ENCODE results near the gene C1orf50. TPM values are rescaled to one million over a fixed set of nuclear protein-coding genes. Genes with fewer than 3 reads are reported as not detected.

C1orf50 gene
- total RNA-seq, 1 experiment from 2014 or later, result 8.3 TPM

GRCh38 chr1:42765832-42766740 lies 963 bp upstream of the C1orf50 start:
- DNase-seq, result peak in 1 of 2 experiments; percentile 23
- H3F3A ChIP-seq (ENCODE audit: insufficient read depth, low read depth), result no peaks in the 10 kb centered on the region
- intact Hi-C loops (cut with micrococcal nuclease; ENCODE audit: unreplicated experiment), result loop anchor here (2.0 to 10.0 kb wide), 5 partner anchors 51 to 1331 kb away; partner anchors contain the start of genes ERMAP, GUCA2A and SVBP
- peaks cover 24% of the 10 kb centered on the region for H3K4me1 ChIP-seq (replicated peaks; ENCODE audit: insufficient read depth)
- H4K20me1 ChIP-seq (ENCODE audit: insufficient read depth), result no peaks in the 10 kb centered on the region
- H3K4me3 ChIP-seq, result peak overlapping the region; percentile 86
- CTCF ChIA-PET, result interaction anchor here (0.6 to 2.0 kb wide), 8 partner anchors 10 to 1289 kb away, joined by 3 to 12 read pairs (median 8); partner anchors contain the start of gene ZNF691
- no peak overlapping the region for H3K27ac ChIP-seq
- peak overlapping the region; percentile 97 for H2AFZ ChIP-seq
- H3K79me2 ChIP-seq (ENCODE audit: low read depth), result peaks cover 30% of the 10 kb centered on the region
- peak overlapping the region; percentile 98 for H3K4me2 ChIP-seq
- BruUV-seq (replicated peaks), result TSS peak; percentile 70
- no peaks in the 10 kb centered on the region for H3K36me3 ChIP-seq (ENCODE audit: low read depth)
- POLR2A ChIA-PET (ENCODE audit: unreplicated experiment), result interaction anchor here (0.6 to 1.6 kb wide), 6 partner anchors 57 to 825 kb away, joined by 3 to 5 read pairs (median 4); partner anchors contain the start of gene YBX1
- H3K9me2 ChIP-seq (ENCODE audit: insufficient read depth), result no peaks in the 10 kb centered on the region
- no peaks in the 10 kb centered on the region for H3K9me3 ChIP-seq (ENCODE audit: insufficient read depth, low read depth)
- TF ChIP-seq CTCF (conservative IDR thresholded peaks at IDR 0.05) (peak; percentile 60), EZH2 (IDR thresholded peaks at IDR 0.05; ENCODE audit: low read depth) (no peak)
- H3K27me3 ChIP-seq (ENCODE audit: insufficient read depth, low read depth), result no peaks in the 10 kb centered on the region

GRCh38 chr1:42767510-42768000 lies 506 bp downstream of the C1orf50 start:
- BruUV-seq (replicated peaks), result no TSS peak
- CTCF ChIA-PET, result interaction anchor here (2.0 kb wide), 1 partner anchor 306 kb away, joined by 10 read pairs; no protein-coding TSS in a partner anchor

More at GRCh38 chr1:42767510-42768000, 506 bp downstream of the C1orf50 start:
- H3F3A ChIP-seq (ENCODE audit: insufficient read depth, low read depth), result no peaks in the 10 kb centered on the region
- H3K4me3 ChIP-seq, result peak overlapping the region; percentile 86
- no peaks in the 10 kb centered on the region for H4K20me1 ChIP-seq (ENCODE audit: insufficient read depth)
- no peak overlapping the region for H3K27ac ChIP-seq
- peaks cover 30% of the 10 kb centered on the region for H3K79me2 ChIP-seq (ENCODE audit: low read depth)
- H3K4me2 ChIP-seq, result peak overlapping the region; percentile 90
- POLR2A ChIA-PET (ENCODE audit: unreplicated experiment), result interaction anchor here (0.6 to 0.7 kb wide), 5 partner anchors 48 to 1088 kb away, joined by 3 to 8 read pairs (median 3); no protein-coding TSS in a partner anchor
- H3K9me2 ChIP-seq (ENCODE audit: insufficient read depth), result no peaks in the 10 kb centered on the region
- no peaks in the 10 kb centered on the region for H3K27me3 ChIP-seq (ENCODE audit: insufficient read depth, low read depth)
- intact Hi-C loops (cut with micrococcal nuclease; ENCODE audit: unreplicated experiment), result loop anchor here (2.0 to 10.0 kb wide), 5 partner anchors 49 to 1333 kb away; partner anchors contain the start of genes ERMAP, GUCA2A and SVBP
- TF ChIP-seq EZH2 (IDR thresholded peaks at IDR 0.05; ENCODE audit: low read depth), result no peak
- TF ChIP-seq CTCF (conservative IDR thresholded peaks at IDR 0.05), result no peak
- no peaks in the 10 kb centered on the region for H3K9me3 ChIP-seq (ENCODE audit: insufficient read depth, low read depth)
- peaks cover 24% of the 10 kb centered on the region for H3K4me1 ChIP-seq (replicated peaks; ENCODE audit: insufficient read depth)
- H3K36me3 ChIP-seq (ENCODE audit: low read depth), result no peaks in the 10 kb centered on the region
- peak overlapping the region; percentile 89 for H2AFZ ChIP-seq
- no peak for DNase-seq

Measured in PC-9 (cell line).